K562 (cell line): ENCODE measurements around the gene AGXT. TPM values are rescaled to one million over a fixed set of nuclear protein-coding genes. Genes with fewer than 3 reads are reported as not detected.

Source experiments
- ATAC-seq: fragments of 200-7000 bp; cut with Tn5 transposase; 3 replicates; pipeline ENCODE4 v1.9.1; 2020; ENCODE audit warnings: moderate library complexity
- BruUV-seq: library from RNA; stranded (reverse); fragments of 400-500 nt; replicated peaks from 2 replicates; lab custom pipeline; 2021; lab: Mats Ljungman, UMichigan
- CTCF ChIA-PET: fragments of 300-600 bp; formaldehyde crosslinking; extraction: SDS; loops from one replicate; lab custom pipeline; 2021; ENCODE audit warnings: low intra/inter-chr PET ratio; lab: Yijun Ruan, JAX
- POLR2A ChIA-PET: fragments of 300-600, 350-650 bp; sonication (Branson Sonifier 250); formaldehyde crosslinking; extraction: SDS; loops from one replicate; lab custom pipeline; 2021; ENCODE audit warnings: antibody characterized with exemption, inconsistent platforms; lab: Yijun Ruan, JAX
- DNase-seq, 4 experiments: peaks; one replicate each; pipeline versions ENCODE4 v3.0.0 to v3.0.0-alpha.2; 2011 to 2018; ENCODE audit warnings: low spot score in 3 of 4, mixed read lengths in 3 of 4; ENCODE audit errors: extremely low read depth in 1 of 4
- FAIRE-seq: peaks from 2 replicates; lab custom pipeline; 2011; peaks lifted over from hg19 to GRCh38; lab: Jason Lieb, UNC
- H2AFZ ChIP-seq: 2 replicates; pipeline ENCODE4 v1.6.0; 2011; ENCODE audit warnings: low read depth, low read length, control low read depth, inconsistent platforms
- H3K27ac ChIP-seq: fragments of 200-600 bp; 3 replicates; pipeline ENCODE4 v1.8.0; 2011; ENCODE audit warnings: low read depth, mild to moderate bottlenecking, control low read depth, inconsistent platforms, low read length, moderate library complexity, mixed read lengths; ENCODE audit errors: extremely low read depth
- H3K27me3 ChIP-seq, 2 experiments: fragments of 300-600 bp in 1 of 2; 2 replicates in 1 of 2; 3 replicates in 1 of 2; pipeline versions ENCODE4 v1.6.0 to v1.8.0; 2011; ENCODE audit warnings: inconsistent platforms in 2 of 2, low read length in 2 of 2, mild to moderate bottlenecking in 1 of 2, mixed read lengths in 1 of 2, moderate library complexity in 1 of 2; ENCODE audit not compliant: control insufficient read depth in 2 of 2, insufficient read depth in 2 of 2
- H3K36me3 ChIP-seq: fragments of 300-600 bp; 3 replicates; pipeline ENCODE4 v1.8.0; 2011; ENCODE audit warnings: mild to moderate bottlenecking, low read length, inconsistent platforms; ENCODE audit not compliant: control insufficient read depth, insufficient read depth
- H3K4me1 ChIP-seq, 2 experiments: fragments of 200-600 bp in 1 of 2; replicated peaks in 1 of 2; 2 replicates in 1 of 2; 3 replicates in 1 of 2; pipeline versions ENCODE4 v1.5.1 to v1.8.0; 2011; ENCODE audit warnings: inconsistent platforms in 2 of 2, low read length in 2 of 2, mild to moderate bottlenecking in 1 of 2, mixed read lengths in 1 of 2, moderate library complexity in 1 of 2; ENCODE audit not compliant: control insufficient read depth in 2 of 2, insufficient read depth in 2 of 2
- H3K4me2 ChIP-seq: 2 replicates; pipeline ENCODE4 v1.6.1; 2011; ENCODE audit warnings: low read length, control low read depth, inconsistent platforms, mixed read lengths; ENCODE audit not compliant: insufficient read depth
- H3K4me3 ChIP-seq: fragments of 200-600 bp; sonication (generic), shearing (Covaris generic); 2 replicates; pipeline ENCODE4 v1.5.1; 2016; ENCODE audit warnings: control low read depth, inconsistent platforms
- H3K79me2 ChIP-seq: fragments of 200-600 bp; 3 replicates; pipeline ENCODE4 v1.8.0; 2011; ENCODE audit warnings: low read length, inconsistent platforms; ENCODE audit not compliant: control insufficient read depth, insufficient read depth
- H3K9ac ChIP-seq, 2 experiments: 2 replicates each; pipeline versions ENCODE4 v1.6.0 to v1.6.1; 2011; ENCODE audit warnings: low read depth in 2 of 2, low read length in 2 of 2, control low read depth in 1 of 2, inconsistent platforms in 1 of 2, mild to moderate bottlenecking in 1 of 2, mixed read lengths in 1 of 2; ENCODE audit not compliant: insufficient read depth in 1 of 2
- H3K9me1 ChIP-seq: one replicate; pipeline ENCODE4 v1.6.0; 2011; ENCODE audit warnings: inconsistent platforms, mild to moderate bottlenecking, low read length, moderate library complexity; ENCODE audit not compliant: control insufficient read depth, insufficient read depth
- H3K9me3 ChIP-seq: replicated peaks from 2 replicates; pipeline ENCODE4 v1.5.1; 2011; ENCODE audit warnings: low read depth, low read length, inconsistent platforms; ENCODE audit not compliant: control insufficient read depth, insufficient read depth
- H4K20me1 ChIP-seq: replicated peaks from 2 replicates; pipeline ENCODE4 v1.6.1; 2011; ENCODE audit warnings: low read length, inconsistent platforms, mixed read lengths; ENCODE audit not compliant: control insufficient read depth, insufficient read depth
- EP300 ChIP-seq: IDR thresholded peaks from 2 replicates; pipeline ENCODE4 v1.6.1; 2012; ENCODE audit warnings: low read length, improper control_type of control experiment
- SMARCB1 ChIP-seq: IDR thresholded peaks from 2 replicates; pipeline ENCODE4 v1.6.1; 2011; ENCODE audit warnings: improper control_type of control experiment, low read depth; ENCODE audit not compliant: insufficient read length
- SMC3 ChIP-seq: conservative IDR thresholded peaks from 2 replicates; pipeline ENCODE4 v1.6.1; 2011; ENCODE audit warnings: low read depth, low read length, improper control_type of control experiment; ENCODE audit not compliant: insufficient read depth
- ZBTB12 ChIP-seq: fragments of 250-450 bp; sonication (Bioruptor Pico); IDR thresholded peaks from 2 replicates; pipeline ENCODE4 v1.4.0; 2020
- ZC3H4 ChIP-seq: sonication (generic); formaldehyde crosslinking; IDR thresholded peaks from 2 replicates; pipeline ENCODE4 v1.9.0; 2021; ENCODE audit warnings: missing genetic modification reagents, borderline replicate concordance
- ZFX ChIP-seq: sonication (generic); formaldehyde crosslinking; IDR thresholded peaks from 2 replicates; pipeline ENCODE4 v1.8.0; 2022; ENCODE audit warnings: mild to moderate bottlenecking, missing genetic modification reagents, moderate library complexity
- ZNF253 ChIP-seq: fragments of 250-450 bp; sonication (Bioruptor Pico); conservative IDR thresholded peaks from 2 replicates; pipeline ENCODE4 v1.6.1; 2021; ENCODE audit warnings: mild to moderate bottlenecking
- ZNF707 ChIP-seq: fragments of 250-450 bp; sonication (Bioruptor Pico); conservative IDR thresholded peaks from 2 replicates; pipeline ENCODE4 v1.8.0; 2022; ENCODE audit warnings: inconsistent platforms, mild to moderate bottlenecking, moderate library complexity
- WGBS: fragments of 100-300 bp; shearing (Covaris generic); methylation state at CpG from one replicate; pipeline ENCODE4 v1.1.6; 2016; ENCODE audit warnings: low coverage, mixed read lengths; ENCODE audit not compliant: insufficient coverage; ENCODE audit errors: missing lambda C conversion rate; 5-methylcytosine and 5-hydroxymethylcytosine counted together
- in situ Hi-C: fragments of 300-500 bp; cut with MboI; formaldehyde crosslinking; loops from 4 replicates; pipeline ENCODE4 v1.15.0; 2018; ENCODE audit warnings: inconsistent platforms, mixed read lengths
- intact Hi-C: fragments of 100-400 bp; cut with micrococcal nuclease; formaldehyde crosslinking; loops from 2 replicates; pipeline ENCODE4 v1.14.2; 2022
- polyA plus RNA-seq, 8 experiments: library from polyadenylated mRNA; depleted of rRNA in 4 of 8; stranded (reverse) in 5 of 8; unstranded in 3 of 8; fragments of >200 nt; fragmentation: Nextera tagmentation in 2 of 8; fragmentation: Illumina TruSeq in 1 of 8; extraction: Ambion mirVana in 2 of 8; extraction: Trizol in 1 of 8; gene quantifications; 2 replicates each; pipeline versions ENCODE4 v1.2.1 to v1.2.3, GENCODE V29; 2011 to 2014; ENCODE audit warnings: inconsistent platforms in 1 of 8, missing spikeins in 1 of 8
- total RNA-seq, 7 experiments: library from RNA; depleted of rRNA in 6 of 7; stranded (reverse); fragments of >200 nt in 6 of 7; fragmentation: Illumina TruSeq in 2 of 7; extraction: Trizol in 2 of 7; gene quantifications; 2 replicates each; pipeline versions ENCODE4 v1.2.1 to v1.2.3, GENCODE V29; 2011 to 2021; ENCODE audit warnings: low replicate concordance in 1 of 7
- TF ChIP-seq, protein P1 (sequence below), 2 experiments: fragments of 450-650 bp; IDR thresholded peaks; 2 replicates each; pipeline ENCODE4 v1.6.1; 2016
- TF ChIP-seq, protein P2 (sequence below): fragments of 250-450 bp; sonication (Bioruptor Pico); IDR thresholded peaks from 2 replicates; pipeline ENCODE4 v1.4.0; 2020; ENCODE audit warnings: mild to moderate bottlenecking, moderate library complexity

Gene AGXT
- total and polyA plus RNA-seq, 9 of the 15 experiments (the other 6 are each of a cell fraction or from before 2014, with no cell fraction given), result 0.18 TPM; not detected in 8

GRCh38 chr2:240892925-240893324 lies 24.3 kb downstream of the AGXT start:
- BruUV-seq, result no TSS peak
- Histone ChIP-seq H3K4me2 (no peak overlapping the region), H3K9ac (no peak overlapping the region), H3K4me3 (no peak overlapping the region), H3K36me3 (no peaks in the 10 kb centered on the region), H4K20me1 (0 out of 2 replicates have a peak, but pooled peaks cover 2% of the 10 kb centered on the region), H3K4me1 (peaks cover 0 to 11% of the 10 kb centered on the region in 2 experiments; a peak in 2 of 5 replicates), H3K27me3 (peaks cover 0 to 13% of the 10 kb centered on the region in 2 experiments; a peak in 3 of 5 replicates), H3K9me1 (no peaks in the 10 kb centered on the region), H3K79me2 (no peaks in the 10 kb centered on the region), H2AFZ (no peak overlapping the region), H3K9me3 (no peaks in the 10 kb centered on the region), H3K27ac (no peak overlapping the region)
- no peak for TF ChIP-seq SMC3
- TF ChIP-seq ZFX, result no peak
- TF ChIP-seq ZC3H4, result no peak
- no peak for TF ChIP-seq ZNF253 (CRISPR knock-in tag)
- TF ChIP-seq EP300, result no peak
- no peak for TF ChIP-seq SMARCB1
- TF ChIP-seq, protein P1, sequence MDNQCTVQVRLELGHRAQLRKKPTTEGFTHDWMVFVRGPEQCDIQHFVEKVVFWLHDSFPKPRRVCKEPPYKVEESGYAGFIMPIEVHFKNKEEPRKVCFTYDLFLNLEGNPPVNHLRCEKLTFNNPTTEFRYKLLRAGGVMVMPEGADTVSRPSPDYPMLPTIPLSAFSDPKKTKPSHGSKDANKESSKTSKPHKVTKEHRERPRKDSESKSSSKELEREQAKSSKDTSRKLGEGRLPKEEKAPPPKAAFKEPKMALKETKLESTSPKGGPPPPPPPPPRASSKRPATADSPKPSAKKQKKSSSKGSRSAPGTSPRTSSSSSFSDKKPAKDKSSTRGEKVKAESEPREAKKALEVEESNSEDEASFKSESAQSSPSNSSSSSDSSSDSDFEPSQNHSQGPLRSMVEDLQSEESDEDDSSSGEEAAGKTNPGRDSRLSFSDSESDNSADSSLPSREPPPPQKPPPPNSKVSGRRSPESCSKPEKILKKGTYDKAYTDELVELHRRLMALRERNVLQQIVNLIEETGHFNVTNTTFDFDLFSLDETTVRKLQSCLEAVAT (IDR thresholded peaks at IDR 0.05), result no peak
- TF ChIP-seq ZNF707 (CRISPR knock-in tag), result no peak
- TF ChIP-seq, protein P2, sequence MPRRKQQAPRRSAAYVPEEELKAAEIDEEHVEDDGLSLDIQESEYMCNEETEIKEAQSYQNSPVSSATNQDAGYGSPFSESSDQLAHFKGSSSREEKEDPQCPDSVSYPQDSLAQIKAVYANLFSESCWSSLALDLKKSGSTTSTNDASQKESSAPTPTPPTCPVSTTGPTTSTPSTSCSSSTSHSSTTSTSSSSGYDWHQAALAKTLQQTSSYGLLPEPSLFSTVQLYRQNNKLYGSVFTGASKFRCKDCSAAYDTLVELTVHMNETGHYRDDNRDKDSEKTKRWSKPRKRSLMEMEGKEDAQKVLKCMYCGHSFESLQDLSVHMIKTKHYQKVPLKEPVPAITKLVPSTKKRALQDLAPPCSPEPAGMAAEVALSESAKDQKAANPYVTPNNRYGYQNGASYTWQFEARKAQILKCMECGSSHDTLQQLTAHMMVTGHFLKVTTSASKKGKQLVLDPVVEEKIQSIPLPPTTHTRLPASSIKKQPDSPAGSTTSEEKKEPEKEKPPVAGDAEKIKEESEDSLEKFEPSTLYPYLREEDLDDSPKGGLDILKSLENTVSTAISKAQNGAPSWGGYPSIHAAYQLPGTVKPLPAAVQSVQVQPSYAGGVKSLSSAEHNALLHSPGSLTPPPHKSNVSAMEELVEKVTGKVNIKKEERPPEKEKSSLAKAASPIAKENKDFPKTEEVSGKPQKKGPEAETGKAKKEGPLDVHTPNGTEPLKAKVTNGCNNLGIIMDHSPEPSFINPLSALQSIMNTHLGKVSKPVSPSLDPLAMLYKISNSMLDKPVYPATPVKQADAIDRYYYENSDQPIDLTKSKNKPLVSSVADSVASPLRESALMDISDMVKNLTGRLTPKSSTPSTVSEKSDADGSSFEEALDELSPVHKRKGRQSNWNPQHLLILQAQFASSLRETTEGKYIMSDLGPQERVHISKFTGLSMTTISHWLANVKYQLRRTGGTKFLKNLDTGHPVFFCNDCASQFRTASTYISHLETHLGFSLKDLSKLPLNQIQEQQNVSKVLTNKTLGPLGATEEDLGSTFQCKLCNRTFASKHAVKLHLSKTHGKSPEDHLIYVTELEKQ (CRISPR knock-in tag), result no peak
- no peak for TF ChIP-seq ZBTB12 (CRISPR knock-in tag)
- 3% methylated on average over 5 of the region's 12 CpGs for WGBS
- FAIRE-seq (no peak), ATAC-seq (no peak), DNase-seq (no peak)
- POLR2A ChIA-PET, result no interaction called here
- CTCF ChIA-PET, result no interaction called here
- in situ Hi-C loops, result no loop called here
- intact Hi-C loops, result no loop called here
